ENCODE results near the gene ESPN. TPM values are rescaled to one million over a fixed set of nuclear protein-coding genes. Genes with fewer than 3 reads are reported as not detected.

ESPN gene
- total and polyA plus RNA-seq, 2 of the 8 experiments (the other 6 are each of a cell fraction or from before 2014, with no cell fraction given): 5.2 to 16.3 TPM

DNA sequence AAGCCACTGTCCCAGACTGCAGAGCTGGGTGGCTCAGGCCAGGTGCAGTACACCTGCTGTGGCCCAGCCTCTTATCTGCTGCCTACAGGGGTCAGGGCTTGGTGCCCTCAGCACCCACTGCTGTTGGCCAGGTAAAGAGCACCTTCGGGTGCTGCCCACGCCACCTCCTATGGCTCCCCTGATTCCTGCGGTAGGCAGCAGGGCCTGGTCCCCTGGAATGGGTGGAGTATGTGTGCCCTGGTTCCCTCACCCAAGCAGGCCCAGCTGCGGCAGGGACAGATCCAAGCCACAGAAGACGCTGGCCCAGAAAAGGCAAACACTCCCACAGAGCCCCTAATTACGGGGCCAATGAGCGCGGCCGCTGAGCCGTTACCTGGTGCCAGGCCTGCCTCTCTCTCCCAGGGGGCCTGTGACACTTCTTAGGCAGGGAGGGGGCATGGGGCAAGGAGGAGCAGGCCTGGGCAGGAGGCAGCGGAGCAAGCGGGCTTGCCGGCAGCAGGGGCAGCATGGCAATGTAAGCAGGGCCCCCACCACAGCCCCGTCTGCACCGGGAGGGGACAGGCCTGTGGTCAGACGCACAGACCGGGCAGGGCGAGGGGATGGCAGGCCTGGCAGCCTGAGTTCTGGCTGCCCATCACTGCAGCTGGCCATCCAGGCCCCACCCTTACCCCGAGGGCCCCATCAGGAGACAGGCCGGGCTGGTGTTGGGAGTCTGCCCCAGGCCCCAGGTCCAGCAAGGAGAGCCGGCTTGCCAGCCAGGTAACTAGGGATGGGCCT lies 19.0 kb downstream of the ESPN start:
- FAIRE-seq: no peak
- H3K36me3 ChIP-seq (ENCODE audit: control insufficient read depth in 2 of 4, insufficient read depth in 4 of 4, low read length in 3 of 4): no peaks in the 10 kb centered on the region

More for the DNA sequence above, 19.0 kb downstream of the ESPN start:
- H2AK5ac ChIP-seq (ENCODE audit: low read depth, low read length): no peak overlapping the region
- H3K27ac ChIP-seq (ENCODE audit: low read depth, low read length): no peak overlapping the region
- H2AFZ ChIP-seq (ENCODE audit: low read length): no peak overlapping the region
- H2BK20ac ChIP-seq (ENCODE audit: low read length): no peak overlapping the region
- no peak for TF ChIP-seq POLR2A (IDR thresholded peaks at IDR 0.05; ENCODE audit: control extremely low read depth in 1 of 2, low read depth in 2 of 2, low read length in 2 of 2)
- TF ChIP-seq HDAC2 (IDR thresholded peaks at IDR 0.05; ENCODE audit: borderline replicate concordance in 1 of 2, low read depth in 2 of 2, low read length in 2 of 2): no peak
- TF ChIP-seq BRCA1 (IDR thresholded peaks at IDR 0.05; ENCODE audit: low read depth, low read length): no peak
- TF ChIP-seq ZNF274 (IDR thresholded peaks at IDR 0.05; ENCODE audit: borderline replicate concordance, extremely low read depth, low read length): no peak
- TF ChIP-seq RNF2 (IDR thresholded peaks at IDR 0.05; ENCODE audit: borderline replicate concordance, low read depth, low read length, missing control alignments, poor library complexity, severe bottlenecking): no peak
- no peak for TF ChIP-seq CTBP2 (IDR thresholded peaks at IDR 0.05; ENCODE audit: borderline replicate concordance, insufficient read depth, insufficient read length, low read length)
- H3K18ac ChIP-seq (ENCODE audit: extremely low read depth, low read length): no peak overlapping the region
- peaks cover 12% of the 10 kb centered on the region; the same call in 1 of the 2 replicates for H3K23me2 ChIP-seq (ENCODE audit: low read depth, low read length)
- no peak overlapping the region for H4K8ac ChIP-seq (ENCODE audit: extremely low read depth, insufficient read depth, low read length)
- no peaks in the 10 kb centered on the region for H3K9me3 ChIP-seq (ENCODE audit: insufficient read depth in 2 of 2, low read depth in 1 of 2, low read length in 1 of 2)
- ChIA-PET CTCF (ENCODE audit: partially characterized antibody) (interaction anchor here (0.9 to 18.8 kb wide), 12 partner anchors 13 to 197 kb away, joined by 3 to 321 read pairs (median 4); partner anchors contain the start of genes HES2 and PLEKHG5), POLR2A (ENCODE audit: partially characterized antibody) (interaction anchor here (1.1 to 1.3 kb wide), 2 partner anchors 17 to 29 kb away, joined by 3 read pairs; no protein-coding TSS in a partner anchor)
- no peak overlapping the region for H3K4me3 ChIP-seq (ENCODE audit: extremely low read depth in 1 of 4, insufficient read depth in 2 of 4, low read depth in 3 of 4, low read length in 4 of 4)
- 0 out of 2 replicates have a peak overlapping the region, but pooled peaks have one; percentile 16 for H2BK15ac ChIP-seq (ENCODE audit: low read length)
- no peaks in the 10 kb centered on the region for H3K79me1 ChIP-seq (ENCODE audit: low read depth, low read length)
- H3K56ac ChIP-seq (replicated peaks; ENCODE audit: insufficient read length, low read depth, low read length): no peak overlapping the region
- H2BK12ac ChIP-seq (ENCODE audit: low read depth, low read length): no peak overlapping the region
- DNase-seq (ENCODE audit: low read depth in 1 of 2, low spot score in 2 of 2): no peak
- H3K27me3 ChIP-seq (replicated peaks in 1 of 4; ENCODE audit: control insufficient read depth in 3 of 4, extremely low read depth in 1 of 4, insufficient read depth in 3 of 4, low read length in 3 of 4): peaks cover 0 to 20% (median 12%) of the 10 kb centered on the region in 4 experiments; a peak in 5 of 7 replicates
- H3K14ac ChIP-seq (ENCODE audit: insufficient read length): no peak overlapping the region
- H4K20me1 ChIP-seq (replicated peaks in 1 of 2; ENCODE audit: control insufficient read depth in 1 of 2, insufficient read depth in 2 of 2, low read length in 2 of 2): peaks cover 0 to 4% of the 10 kb centered on the region in 2 experiments
- no peak overlapping the region for H4K5ac ChIP-seq (ENCODE audit: insufficient read length, low read depth, low read length)
- H3K79me2 ChIP-seq (ENCODE audit: control insufficient read depth in 1 of 2, insufficient read depth in 2 of 2, low read length in 2 of 2): no peaks in the 10 kb centered on the region
- H4K91ac ChIP-seq (replicated peaks; ENCODE audit: insufficient read length, low read length): no peak overlapping the region
- H3K23ac ChIP-seq (ENCODE audit: insufficient read length): no peak overlapping the region
- no peak overlapping the region for H2BK5ac ChIP-seq (ENCODE audit: low read depth, low read length)
- H3K4me1 ChIP-seq (replicated peaks in 1 of 4; ENCODE audit: control insufficient read depth in 3 of 4, insufficient read depth in 4 of 4, low read length in 3 of 4): peaks cover 3 to 23% (median 12%) of the 10 kb centered on the region in 4 experiments
- H3K4ac ChIP-seq (replicated peaks; ENCODE audit: insufficient read length, low read depth, low read length): no peak overlapping the region
- no peak overlapping the region for H2BK120ac ChIP-seq (replicated peaks; ENCODE audit: low read depth, low read length)
- WGBS, 2 experiments (ENCODE audit: extremely low coverage in 1 of 2, insufficient coverage in 1 of 2, insufficient read length in 1 of 2, insufficient replicate concordance in 2 of 2, low coverage in 1 of 2, low lambda C conversion rate in 2 of 2, missing lambda C conversion rate in 1 of 2): 90% methylated on average over 19 of the region's 21 CpGs; no CpG with 5 or more reads in 1 of the 2 experiments
- no peak overlapping the region for H3K4me2 ChIP-seq (ENCODE audit: insufficient read depth in 1 of 2, low read depth in 2 of 2, low read length in 2 of 2)
- no peak overlapping the region for H3K9ac ChIP-seq (replicated peaks in 1 of 4; ENCODE audit: extremely low read depth in 1 of 4, low read depth in 3 of 4, low read length in 3 of 4)

Data from H1 (cell line).